Loucy (cell line): ENCODE measurements around the gene ATP10D.

Experiments used
- EZH2phosphoT487 ChIP-seq: fragments of 200-600 bp; IDR thresholded peaks from 2 replicates; pipeline ENCODE4 v1.6.1; 2018; ENCODE audit warnings: antibody characterized with exemption, mild to moderate bottlenecking, moderate library complexity, borderline replicate concordance
- TF ChIP-seq, protein P1 (sequence below): fragments of 200-600 bp; sonication (generic); conservative IDR thresholded peaks from 2 replicates; pipeline ENCODE4 v1.5.1; 2014; ENCODE audit warnings: mild to moderate bottlenecking, antibody characterized with exemption, low read length

DNA sequence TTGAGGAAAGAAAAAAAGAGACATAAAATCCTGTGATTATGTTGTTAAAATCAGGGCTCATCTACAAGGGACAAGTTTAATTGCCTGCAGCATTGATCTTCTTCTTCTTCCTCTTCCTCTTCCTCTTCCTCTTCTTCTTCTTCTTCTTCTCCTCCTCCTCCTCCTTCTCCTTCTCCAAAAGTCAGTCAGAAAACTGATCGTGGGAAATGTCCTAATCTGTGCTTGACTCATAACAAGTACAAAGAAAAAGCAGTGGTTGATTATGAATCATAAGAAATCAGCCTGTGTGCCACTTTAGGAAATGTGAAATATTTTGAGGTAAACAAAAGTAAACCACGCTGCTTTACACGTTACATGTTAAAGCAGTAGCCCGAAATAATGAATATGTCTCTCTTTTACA, 2.7 kb upstream of the ATP10D start:
- TF ChIP-seq, protein P1, sequence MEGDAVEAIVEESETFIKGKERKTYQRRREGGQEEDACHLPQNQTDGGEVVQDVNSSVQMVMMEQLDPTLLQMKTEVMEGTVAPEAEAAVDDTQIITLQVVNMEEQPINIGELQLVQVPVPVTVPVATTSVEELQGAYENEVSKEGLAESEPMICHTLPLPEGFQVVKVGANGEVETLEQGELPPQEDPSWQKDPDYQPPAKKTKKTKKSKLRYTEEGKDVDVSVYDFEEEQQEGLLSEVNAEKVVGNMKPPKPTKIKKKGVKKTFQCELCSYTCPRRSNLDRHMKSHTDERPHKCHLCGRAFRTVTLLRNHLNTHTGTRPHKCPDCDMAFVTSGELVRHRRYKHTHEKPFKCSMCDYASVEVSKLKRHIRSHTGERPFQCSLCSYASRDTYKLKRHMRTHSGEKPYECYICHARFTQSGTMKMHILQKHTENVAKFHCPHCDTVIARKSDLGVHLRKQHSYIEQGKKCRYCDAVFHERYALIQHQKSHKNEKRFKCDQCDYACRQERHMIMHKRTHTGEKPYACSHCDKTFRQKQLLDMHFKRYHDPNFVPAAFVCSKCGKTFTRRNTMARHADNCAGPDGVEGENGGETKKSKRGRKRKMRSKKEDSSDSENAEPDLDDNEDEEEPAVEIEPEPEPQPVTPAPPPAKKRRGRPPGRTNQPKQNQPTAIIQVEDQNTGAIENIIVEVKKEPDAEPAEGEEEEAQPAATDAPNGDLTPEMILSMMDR = no peak
- no peak for TF ChIP-seq EZH2phosphoT487
